GM19023 (cell line): ENCODE data around the gene PHYHD1.

Source experiments
- ATAC-seq: cut with Tn5 transposase; IDR thresholded peaks from one replicate; pipeline ENCODE4 v1.9.1; 2021; ENCODE audit warnings: mild to moderate bottlenecking, moderate library complexity; ENCODE audit not compliant: unreplicated experiment

Gene PHYHD1

GRCh38 chr9:128899566-128900322, 21.0 kb upstream of the PHYHD1 start:
- no peak for ATAC-seq

GRCh38 chr9:128901379-128901778, 19.4 kb upstream of the PHYHD1 start:
- ATAC-seq: no peak

GRCh38 chr9:128901822-128902221, 19.0 kb upstream of the PHYHD1 start:
- peak; percentile 23 for ATAC-seq

- peak; percentile 74 for ATAC-seq
Measured at GRCh38 chr9:128902351-128903078, 18.3 kb upstream of the PHYHD1 start.

- no peak for ATAC-seq
Measured at GRCh38 chr9:128903079-128903461, 17.7 kb upstream of the PHYHD1 start.

- ATAC-seq: no peak
Measured at GRCh38 chr9:128903871-128904620, 16.7 kb upstream of the PHYHD1 start.

GRCh38 chr9:128905964-128906363, 14.8 kb upstream of the PHYHD1 start:
- ATAC-seq: no peak

- ATAC-seq: no peak
Measured at GRCh38 chr9:128906741-128907140, 14.0 kb upstream of the PHYHD1 start.

GRCh38 chr9:128908372-128908771, 12.4 kb upstream of the PHYHD1 start:
- no peak for ATAC-seq

GRCh38 chr9:128909859-128910258, 10.9 kb upstream of the PHYHD1 start:
- no peak for ATAC-seq

- no peak for ATAC-seq
Measured at GRCh38 chr9:128910906-128911305, 9.9 kb upstream of the PHYHD1 start.

GRCh38 chr9:128911529-128912035, 9.2 kb upstream of the PHYHD1 start:
- ATAC-seq: no peak

GRCh38 chr9:128912270-128912853, 8.4 kb upstream of the PHYHD1 start:
- ATAC-seq: no peak

- ATAC-seq: no peak
Measured at GRCh38 chr9:128913048-128913900, 7.5 kb upstream of the PHYHD1 start.

GRCh38 chr9:128913995-128914772, 6.6 kb upstream of the PHYHD1 start:
- no peak for ATAC-seq

- no peak for ATAC-seq
Measured at GRCh38 chr9:128916204-128916603, 4.6 kb upstream of the PHYHD1 start.

- no peak for ATAC-seq
Measured at GRCh38 chr9:128916745-128917144, 4.0 kb upstream of the PHYHD1 start.

- ATAC-seq: no peak
Measured at GRCh38 chr9:128917151-128917849, 3.5 kb upstream of the PHYHD1 start.

- ATAC-seq: no peak
Measured at GRCh38 chr9:128918921-128919320, 1.9 kb upstream of the PHYHD1 start.
